Brain pericyte (primary cell): ENCODE measurements around the gene SFN.
A peak's percentile ranks its signal among the peaks of the same experiment; 100 is the strongest.
"Not testable (repeated sequence)": the region's sequence is repeated elsewhere in the genome, so short reads cannot be mapped to it uniquely, and the experiment has no call there.

Experiments
- DNase-seq: peaks from one replicate; pipeline ENCODE4 v3.0.0-alpha.2; 2012; ENCODE audit warnings: low read depth, low spot score

Gene SFN

DNA sequence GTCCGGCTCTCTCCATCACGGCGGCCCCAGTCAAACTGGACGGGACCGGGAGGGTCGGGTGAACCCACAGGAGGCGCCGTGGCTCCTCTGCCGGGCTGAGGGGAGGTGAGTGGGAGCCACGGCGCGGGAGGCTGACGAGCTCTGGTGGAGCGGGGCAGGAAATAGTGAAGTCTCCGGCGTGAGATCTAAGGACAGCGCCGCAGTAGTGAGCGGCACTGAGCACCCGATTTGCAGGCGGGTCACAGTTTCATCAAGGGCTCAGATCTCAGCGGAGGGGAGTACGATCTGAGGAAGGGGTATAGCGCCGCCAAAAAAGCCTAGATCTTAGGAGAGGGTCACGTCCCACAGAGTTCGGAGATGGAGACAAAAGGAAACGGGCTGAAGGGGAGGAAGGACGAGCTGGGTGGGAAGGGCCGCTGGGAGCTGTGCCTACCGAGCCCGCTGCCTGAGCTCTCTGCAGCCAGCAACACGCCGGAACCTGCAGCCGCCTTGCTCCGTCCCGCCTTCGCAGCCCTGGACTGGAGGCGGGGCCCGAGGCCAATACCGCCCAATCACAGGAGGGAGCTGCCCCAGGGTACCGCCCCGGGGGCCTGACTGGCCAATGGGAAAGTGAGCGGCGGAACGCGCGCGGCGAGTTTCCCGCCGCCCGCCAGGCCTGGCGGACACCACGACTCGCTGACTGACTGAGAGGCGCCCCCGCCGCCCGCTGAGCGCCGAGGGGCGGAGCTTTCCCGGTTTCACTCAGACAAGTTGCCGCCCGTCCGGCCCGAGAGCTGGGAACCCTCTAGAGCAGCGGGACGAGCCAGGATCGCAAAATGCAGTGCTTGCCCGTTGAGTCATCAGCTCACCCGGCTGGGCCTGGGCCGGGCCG is 1.9 kb downstream of the SFN start:
- peak; percentile 96 for DNase-seq

DNA sequence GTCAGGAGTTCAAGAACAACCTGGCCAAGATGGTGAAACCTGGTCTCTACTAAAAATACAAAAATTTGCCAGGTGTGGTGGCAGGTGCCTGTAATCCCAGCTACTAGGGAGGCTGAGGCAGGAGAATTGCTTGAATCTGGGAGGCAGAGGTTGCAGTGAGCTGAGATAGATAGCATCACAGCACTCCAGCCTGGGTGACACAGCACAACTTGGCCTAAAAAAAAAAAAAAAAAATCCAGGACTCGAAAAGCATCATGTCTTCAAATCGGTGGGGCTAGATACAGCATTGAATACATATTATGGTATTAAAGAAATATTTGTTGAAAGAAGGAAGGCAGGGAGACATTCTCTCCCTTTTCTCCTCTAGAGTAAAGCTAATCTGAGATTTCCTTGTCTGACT is 10.1 kb downstream of the SFN start:
- not testable (repeated sequence) for DNase-seq

DNA sequence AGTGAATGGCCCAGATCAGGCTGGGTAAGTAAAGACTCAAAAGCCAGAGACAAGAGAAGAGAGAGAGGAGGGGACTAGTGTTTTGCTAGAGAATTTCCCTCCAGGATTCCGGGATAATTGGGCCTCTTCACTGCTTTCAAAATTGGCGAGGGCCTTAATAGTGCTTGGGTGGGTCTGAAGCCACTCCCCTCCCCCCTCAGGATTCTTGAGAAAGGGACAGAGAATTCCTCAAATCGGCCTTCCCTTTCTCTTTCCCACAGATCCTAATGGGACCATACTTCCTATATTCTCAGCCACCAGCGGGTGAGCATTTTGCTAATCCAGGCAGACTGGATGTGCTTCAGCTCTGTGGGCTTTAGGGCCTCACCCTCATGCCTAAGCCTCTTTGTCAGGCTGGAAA is 11.9 kb downstream of the SFN start:
- no peak for DNase-seq

DNA sequence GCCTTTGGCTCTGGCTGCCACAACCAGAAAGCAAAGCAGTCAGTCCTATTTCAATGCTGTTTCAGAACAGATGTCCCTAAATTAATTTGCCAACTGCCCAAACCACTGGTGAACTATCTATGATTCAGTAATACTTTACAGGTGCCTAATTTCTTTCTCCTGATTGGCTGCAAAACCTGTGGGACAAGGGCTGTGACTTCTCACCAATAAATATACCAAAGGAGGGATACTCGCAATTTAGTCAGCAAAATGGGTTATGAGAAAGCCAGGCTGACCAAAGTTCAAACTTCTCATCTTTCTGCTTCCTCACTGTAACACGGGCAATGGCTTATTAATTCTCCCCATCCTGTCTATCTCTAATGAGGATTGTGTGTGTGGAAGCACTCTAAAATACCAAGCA is 14.4 kb downstream of the SFN start:
- no peak for DNase-seq

DNA sequence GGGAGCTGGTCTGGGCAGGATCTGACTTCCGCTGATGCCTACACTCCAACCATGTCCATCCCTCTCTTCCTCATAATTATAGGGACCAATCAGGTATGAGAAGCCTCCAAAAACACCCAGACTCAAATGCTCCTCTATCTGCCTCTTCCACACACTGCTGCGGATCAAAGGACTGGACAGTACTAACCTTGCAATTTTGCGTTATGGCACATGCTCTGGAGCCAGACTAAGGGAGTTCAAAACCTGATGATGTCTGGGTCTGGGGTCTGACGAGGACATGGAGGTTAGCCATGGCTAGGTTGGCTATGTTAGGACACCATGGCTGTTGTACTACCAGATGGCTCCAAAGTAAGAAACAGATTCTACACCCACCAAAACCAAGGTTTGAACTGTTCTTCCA is 16.8 kb downstream of the SFN start:
- DNase-seq = no peak

DNA sequence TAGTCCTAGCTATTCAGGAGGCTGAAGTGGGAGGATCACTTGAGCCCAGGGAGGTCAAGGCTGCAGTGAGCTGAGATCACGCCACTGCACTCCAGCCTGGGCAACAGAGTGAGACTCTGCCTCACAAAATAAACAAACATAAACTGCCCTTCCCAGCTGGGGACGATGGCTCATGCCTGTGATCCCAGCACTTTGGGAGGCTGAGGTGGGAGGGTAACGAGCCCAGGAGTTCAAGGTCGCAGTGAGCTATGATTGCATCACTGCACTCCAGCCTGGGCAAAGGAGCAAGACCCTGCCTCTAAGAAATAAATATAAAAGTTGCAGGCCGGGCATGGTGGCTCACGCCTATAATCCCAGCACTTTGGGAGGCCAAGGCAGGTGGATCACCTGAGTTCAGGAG is 18.7 kb downstream of the SFN start:
- not testable (repeated sequence) for DNase-seq

DNA sequence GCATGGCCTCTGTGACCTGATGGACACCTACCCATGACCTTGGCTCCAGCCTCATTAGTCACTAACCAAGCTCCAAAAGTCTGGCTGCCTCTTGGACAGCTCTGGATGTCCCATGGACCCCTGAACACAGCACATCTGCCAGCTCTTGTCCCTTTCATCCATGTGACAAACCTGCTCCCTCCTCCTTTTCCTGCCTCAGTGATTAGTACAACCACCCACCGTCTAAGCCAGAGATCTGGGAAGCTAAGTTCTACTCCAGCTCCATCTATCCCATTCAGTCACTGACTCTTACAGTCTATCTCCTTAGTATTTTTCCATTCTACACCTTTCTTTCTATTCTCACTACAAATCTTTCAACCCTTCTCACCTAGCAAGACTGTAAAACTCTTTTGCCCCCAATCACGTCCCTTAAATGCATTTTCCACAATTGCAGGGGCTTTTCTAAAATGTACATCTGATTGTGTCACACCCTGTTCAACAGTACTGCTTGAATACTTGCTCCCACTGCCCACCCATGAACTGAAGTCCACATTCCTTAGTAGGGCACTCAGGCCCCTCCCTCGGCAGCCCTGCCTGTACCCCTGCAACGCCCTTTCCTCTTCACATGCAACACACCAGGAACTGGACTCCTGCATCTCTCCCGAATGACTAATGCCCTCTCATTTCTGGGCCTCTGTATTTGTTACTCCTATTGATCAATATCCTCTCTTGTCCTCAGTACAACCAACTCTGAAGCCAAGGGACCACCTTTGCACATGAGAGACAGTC is 19.9 kb downstream of the SFN start:
- no peak for DNase-seq

DNA sequence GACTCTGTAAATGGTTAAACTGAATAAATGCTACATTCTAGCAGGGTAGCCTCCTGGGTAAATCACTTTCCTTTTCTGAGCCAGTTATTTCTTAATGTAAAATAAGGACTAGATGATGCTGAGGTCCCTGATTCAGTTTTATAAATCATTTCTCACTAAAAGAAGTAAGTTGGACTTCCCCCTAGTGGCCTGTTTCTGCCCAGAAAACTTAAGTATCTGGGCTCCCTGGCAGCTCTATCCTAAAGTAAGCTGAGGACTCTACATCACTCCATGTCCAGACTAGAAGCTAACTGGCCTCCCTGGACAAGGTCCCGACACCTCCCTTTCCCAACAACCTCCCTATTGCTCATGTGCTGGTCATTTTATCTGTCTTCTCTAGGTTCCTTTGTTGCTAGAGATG is 24.2 kb downstream of the SFN start:
- DNase-seq = no peak

DNA sequence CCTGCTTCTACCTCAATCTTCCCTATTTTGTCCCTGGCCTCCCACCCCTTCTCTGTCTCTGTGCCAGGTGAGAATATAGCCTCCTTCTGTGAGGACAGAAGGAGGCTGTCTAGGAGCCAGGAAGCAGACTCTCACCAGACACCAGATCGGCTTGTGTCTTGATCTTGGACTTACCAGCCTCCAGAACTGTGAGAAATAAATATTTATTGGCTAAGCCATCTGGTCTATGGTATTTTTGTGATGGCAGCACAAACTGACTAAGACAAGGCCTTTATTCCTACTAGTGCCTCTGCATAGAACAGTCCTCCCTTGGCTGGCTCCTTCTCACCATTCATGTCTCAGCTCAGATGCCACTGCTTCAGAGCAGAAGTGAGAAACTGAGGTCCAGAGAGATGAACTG is 25.3 kb downstream of the SFN start:
- DNase-seq = no peak

DNA sequence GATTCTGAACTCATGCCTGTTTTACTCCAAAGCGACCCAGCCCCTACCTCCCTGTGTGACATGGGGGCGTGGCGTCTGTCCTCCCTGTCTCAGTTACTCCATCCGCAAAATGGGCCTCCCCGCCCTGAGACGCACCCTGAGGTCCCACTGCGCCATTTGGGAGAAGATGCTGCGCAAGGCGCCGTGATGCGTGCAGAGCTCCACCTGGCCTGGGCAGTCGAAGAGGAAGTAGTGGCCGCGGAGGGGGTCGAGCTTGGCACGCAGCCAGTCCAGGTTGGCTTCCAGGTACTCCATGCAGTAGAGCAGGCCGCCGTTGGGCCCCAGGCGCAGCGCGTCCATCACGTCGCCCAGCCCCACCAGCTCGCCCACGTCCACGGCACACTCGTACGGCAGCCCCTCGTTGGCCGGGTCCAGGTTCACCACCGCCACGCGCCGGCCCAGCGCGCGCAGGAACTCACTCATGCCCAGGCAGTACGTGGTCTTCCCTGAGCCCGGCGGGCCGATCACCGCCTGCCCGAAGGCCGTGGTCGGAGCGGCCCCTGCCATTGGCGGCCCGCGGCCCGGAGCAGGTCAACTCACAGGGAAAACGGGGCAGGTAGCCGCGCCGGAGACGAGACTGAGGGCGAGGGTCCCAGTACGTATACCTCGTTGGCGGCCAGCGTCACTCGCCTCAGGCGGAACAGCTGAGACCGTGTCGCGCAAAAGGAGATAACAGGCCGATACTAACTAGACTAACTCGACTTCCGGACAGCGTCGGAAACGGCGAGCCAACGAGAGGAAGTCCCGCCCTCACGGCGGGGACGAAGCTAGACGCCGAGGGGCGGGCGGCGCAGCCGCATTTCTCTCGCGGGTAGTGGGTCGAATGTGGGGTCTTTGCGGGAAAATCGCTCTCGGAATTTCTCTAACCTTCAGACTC is 26.9 kb downstream of the SFN start, which contains the start of gene GPN2:
GPN2 (minus strand) TSS at position 733 of the 916 bp plus-strand sequence; CDS start at position 546, 187 bp downstream.
- peak; percentile 49 for DNase-seq

DNA sequence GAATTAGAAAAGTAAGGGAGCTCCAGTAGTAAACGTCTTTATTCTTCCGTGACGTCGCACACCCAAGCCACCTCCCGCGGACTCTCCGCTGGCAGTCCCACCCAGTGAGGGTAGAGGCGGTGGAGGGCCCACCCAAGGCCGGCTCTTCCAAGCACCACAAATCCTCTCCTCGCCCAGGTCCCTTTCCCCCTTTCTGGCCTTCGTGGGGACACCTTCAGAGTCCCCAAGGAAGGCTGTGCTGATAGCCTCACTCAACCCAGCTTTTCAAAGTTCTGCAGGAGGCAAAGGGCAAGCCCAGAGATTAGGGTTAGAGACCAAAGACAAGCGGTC is 27.5 kb downstream of the SFN start:
- DNase-seq = no peak

DNA sequence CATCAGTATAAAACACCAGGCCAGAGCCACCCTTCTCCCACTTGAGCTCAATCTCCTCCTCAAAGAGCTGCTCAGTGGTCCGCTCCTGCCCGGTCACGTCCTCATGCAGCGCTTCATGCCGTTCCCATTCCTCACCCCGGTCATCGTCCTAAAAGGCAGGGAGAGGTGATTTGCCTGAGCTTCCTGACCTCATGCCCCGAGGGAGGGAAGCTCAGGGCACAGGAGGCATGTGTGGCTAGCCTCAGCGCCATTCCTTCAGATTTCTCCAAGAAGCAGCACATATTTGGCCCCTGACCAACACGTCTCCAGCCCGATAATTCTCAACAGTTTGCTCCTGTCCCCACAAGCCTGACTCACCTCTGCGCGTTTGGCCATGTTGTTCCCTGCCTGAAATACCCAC is 31.3 kb downstream of the SFN start:
- DNase-seq = no peak

DNA sequence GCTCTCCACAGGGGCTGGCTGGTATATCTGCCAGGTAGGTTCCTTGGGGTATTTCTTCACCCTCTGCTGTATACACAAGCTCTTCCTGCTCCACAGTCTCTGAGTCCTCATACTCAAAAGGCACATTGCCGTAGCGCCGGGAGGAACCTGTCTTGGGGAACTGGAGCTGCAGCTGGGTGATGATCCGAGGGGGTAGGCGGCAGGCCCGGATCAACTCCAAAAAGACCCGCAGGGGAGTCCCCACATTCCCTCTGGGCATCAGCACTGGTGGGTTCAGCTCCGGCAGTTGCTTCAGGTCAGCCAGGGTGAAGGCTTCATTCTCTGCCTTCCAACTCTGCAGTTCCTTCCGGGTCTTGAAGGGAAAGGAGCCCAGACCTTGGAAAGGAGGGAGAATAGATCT is 34.4 kb downstream of the SFN start:
- DNase-seq = no peak

DNA sequence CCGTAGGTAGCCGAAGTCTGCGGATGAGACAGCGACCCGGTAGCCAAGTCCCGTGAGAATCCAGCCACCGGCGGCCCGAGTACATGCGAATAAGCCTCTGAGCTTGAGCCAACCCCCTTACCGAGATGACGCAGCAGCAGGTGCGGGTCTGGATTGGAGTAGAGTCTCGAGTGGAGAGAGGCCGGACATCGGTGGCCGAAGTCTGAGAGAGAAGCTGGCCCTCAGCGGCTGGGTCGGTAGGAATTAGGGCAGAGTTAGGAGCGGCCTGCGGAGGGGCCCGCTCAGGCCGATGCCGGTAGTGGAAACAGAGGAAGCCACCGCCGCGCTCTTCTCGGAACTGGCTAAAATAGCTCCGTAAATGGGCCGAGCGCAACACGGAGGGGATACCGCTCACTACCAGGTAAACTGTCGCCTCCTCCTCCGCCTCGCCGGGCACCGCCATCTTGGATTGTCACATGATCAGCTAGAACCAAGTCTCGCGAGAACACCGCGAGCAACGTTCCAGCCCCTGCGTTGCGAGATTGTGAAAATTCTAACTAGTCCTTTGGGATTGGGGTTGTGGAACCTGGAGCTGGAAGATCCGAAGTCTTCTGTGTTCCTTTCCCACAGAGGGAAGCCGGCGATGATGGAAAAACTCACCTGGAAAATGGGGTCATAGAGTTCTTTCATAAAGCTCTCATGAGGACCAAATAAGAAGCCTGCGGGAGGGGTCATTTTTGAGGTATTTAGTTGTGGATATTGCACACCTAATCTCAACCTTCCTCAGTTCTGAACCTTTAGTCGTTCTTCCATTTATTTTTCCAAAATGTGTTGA is 37.3 kb downstream of the SFN start, which contains the start of gene GPATCH3:
GPATCH3 (minus strand) TSS at position 467 of the 814 bp plus-strand sequence; CDS start at position 442, 25 bp downstream.
- peak; percentile 76 for DNase-seq

DNA sequence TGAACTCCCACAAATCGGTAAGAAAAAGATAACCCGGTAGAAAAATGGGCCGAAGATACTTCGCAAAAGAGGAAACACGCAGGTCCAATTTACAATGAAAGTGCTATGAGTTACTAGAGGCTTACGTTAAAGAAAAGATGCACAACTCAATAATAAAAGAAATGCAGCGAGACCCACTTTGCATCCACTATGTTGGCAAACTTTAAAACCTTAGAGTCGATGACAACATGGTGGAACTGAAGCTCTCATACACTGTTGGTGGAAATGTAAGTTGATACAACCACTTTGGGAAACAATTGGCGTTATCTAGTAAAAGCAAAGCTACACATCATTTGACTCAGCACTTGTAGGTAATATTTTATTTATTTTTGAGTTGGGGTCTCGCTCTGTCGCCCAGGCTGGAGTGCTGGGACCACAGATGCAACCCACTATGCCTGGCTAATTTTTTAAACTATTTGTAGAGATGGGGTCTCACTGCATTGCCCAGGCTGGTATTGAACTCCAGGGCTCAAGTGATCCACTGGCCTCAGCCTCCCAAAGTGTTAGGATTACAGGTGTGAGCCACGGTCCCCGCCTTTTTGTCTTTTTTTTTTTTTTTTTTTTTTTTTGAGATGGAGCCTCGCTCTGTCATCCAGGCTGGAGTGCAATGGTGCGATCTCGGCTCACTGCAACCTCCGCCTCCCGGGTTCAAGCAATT is 38.0 kb downstream of the SFN start:
- DNase-seq = no peak

DNA sequence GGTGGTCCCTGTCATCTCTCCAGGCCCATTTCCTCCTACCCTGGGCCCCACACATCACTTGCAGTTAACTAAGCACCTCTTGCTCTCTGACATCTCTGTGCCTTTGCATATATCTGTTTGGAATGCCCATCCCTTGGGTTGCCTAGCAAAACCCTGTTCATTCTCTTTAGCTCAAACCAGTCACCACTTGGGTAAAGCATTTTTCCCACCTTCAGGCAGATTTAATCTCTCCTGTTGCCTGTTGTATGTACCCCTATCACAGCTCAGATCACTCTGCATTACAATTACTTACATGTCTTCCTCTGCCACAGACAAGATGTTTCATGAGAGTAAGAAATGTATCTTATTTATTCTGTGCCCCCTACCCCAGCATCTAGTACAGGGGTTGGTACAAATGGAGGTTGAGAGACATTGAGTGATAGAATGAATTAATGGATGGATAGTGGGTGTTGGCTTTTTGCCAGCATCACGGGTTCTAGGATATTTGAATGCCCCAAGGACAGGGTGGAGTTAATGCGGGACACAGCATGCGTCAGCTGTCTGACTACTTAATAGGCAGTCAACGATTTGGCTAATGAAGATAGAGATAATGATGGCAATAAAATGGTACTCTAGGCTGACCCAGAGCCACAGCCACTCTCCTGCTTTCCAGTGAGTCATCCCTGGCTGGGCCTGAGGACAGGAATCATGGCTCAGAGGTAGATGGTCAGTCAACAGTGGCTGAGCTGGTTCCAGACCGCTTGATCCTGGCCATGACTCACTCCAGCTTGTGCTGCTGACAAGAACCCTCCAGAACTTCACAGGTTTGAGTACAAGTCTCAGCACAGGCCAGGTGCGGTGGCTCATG is 44.3 kb downstream of the SFN start:
- no peak for DNase-seq

DNA sequence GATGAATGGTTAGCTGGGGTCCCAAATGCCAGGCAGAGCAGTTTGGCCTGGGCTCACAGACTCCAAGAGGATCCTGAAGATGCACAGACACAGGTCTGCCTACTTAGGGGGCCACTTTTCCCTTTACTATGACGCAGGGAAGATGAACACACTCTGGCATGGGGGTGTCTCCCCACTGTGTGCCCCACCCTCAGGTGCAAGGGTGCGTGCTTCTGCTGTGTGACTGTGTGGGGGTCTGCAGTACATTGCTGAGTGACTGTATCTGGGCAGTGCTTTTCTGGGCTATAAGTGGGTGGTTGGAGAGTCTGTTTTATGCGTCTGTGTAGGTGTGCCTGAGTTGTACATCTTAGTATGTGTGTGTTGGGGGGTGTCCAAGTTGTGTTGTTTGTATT is 47.0 kb downstream of the SFN start:
- DNase-seq = no peak

DNA sequence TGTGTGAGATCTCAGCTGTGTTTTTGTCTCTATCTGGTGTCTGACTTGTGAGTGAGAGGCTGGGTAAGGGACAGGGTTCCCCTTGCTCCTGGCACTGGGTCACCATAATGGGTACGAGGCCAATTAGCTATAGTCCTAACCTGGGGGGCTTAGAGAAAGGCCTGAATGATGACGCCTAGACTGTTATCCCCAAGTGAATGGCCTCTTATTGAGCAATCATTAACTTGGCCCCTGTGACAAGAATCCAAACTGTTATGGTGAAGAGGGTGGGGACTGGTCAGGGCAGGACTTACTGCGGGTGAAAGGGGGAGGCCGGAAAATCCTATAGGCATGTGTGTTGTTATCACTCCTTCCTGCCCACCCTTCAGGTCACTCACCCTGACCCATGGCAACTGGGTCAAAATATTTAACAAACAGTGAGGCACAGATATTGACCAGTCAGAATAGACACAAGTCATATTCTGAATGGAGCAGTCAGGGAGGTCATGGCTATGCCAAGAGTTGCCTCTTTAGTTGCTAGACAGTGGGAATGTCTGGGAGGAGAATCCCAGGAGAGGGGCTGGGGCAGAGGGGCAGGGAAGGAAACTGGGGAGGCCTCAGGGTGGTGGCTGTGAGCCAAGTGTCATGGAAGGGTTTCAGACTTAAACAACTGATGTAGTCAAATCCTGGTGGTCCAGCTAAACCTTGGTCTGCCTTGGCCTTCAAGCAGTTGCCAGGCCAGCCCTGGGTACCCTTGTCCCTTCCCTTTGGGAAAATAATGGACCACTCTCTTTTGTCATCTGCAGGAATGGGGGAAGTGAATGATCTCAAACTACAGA is 47.6 kb downstream of the SFN start:
- no peak for DNase-seq
